ENCODE measurements around the gene DUSP10.

Gene DUSP10

DNA sequence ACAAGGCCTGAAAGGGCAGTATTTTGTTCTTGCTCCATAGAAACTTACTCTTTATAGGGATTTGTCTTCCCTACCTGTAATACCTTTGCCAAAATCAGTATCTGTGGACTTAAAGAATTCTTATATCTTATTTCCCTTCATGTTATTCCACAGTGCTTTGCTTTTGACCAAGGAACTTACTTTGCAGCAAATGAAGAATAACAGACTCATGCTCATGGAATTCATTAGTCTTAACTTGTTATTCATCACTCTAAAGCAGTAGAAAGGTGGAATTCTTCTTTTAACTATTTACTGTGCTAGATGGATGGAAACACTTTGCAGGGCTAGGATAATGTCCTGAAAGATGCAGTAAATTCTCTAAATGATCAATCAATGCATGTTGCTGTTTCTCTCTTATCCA, 45.9 kb downstream of the DUSP10 start:
- H3K4me1 ChIP-seq (ENCODE audit: control insufficient read depth in 2 of 2, insufficient read depth in 2 of 2, low read length in 2 of 2): no peaks in the 10 kb centered on the region
- H3K36me3 ChIP-seq (ENCODE audit: control insufficient read depth in 2 of 2, insufficient read depth in 2 of 2, low read length in 2 of 2): no peaks in the 10 kb centered on the region
- no peaks in the 10 kb centered on the region for H3K9me3 ChIP-seq (ENCODE audit: control insufficient read depth in 2 of 2, low read length in 2 of 2)
- no peak overlapping the region for H3K9ac ChIP-seq (ENCODE audit: low read depth in 1 of 2, low read length in 2 of 2)
- no peaks in the 10 kb centered on the region for H3K27me3 ChIP-seq (ENCODE audit: control insufficient read depth in 2 of 2, insufficient read depth in 2 of 2, low read length in 2 of 2)
- no peak overlapping the region for H3K27ac ChIP-seq (ENCODE audit: low read depth in 2 of 2, low read length in 2 of 2)
- no peak overlapping the region for H3K4me3 ChIP-seq (ENCODE audit: low read length in 2 of 2)

DNA sequence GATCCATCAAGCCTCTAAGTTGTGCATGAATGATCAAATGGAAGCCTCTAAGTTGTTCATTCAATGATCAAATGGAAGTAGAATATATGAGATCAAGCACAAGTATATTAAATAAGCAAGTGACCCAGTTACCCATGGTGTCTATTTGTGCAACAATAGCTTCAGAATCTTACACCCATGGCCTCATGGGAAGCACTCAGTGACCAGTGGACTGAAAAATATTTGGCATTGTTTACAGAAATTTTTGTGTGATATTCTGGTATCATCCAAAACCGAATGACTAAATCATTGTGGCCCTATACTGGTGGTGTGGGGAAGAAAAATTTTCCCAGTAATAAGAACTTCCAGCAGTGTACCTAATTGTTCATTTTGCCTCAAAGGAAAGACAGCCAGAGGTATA, 46.6 kb downstream of the DUSP10 start:
- Histone ChIP-seq H3K4me1 (ENCODE audit: control insufficient read depth in 2 of 2, insufficient read depth in 2 of 2, low read length in 2 of 2) (no peaks in the 10 kb centered on the region), H3K27ac (ENCODE audit: low read depth in 2 of 2, low read length in 2 of 2) (no peak overlapping the region), H3K36me3 (ENCODE audit: control insufficient read depth in 2 of 2, insufficient read depth in 2 of 2, low read length in 2 of 2) (no peaks in the 10 kb centered on the region), H3K27me3 (ENCODE audit: control insufficient read depth in 2 of 2, insufficient read depth in 2 of 2, low read length in 2 of 2) (no peaks in the 10 kb centered on the region), H3K4me3 (ENCODE audit: low read length in 2 of 2) (no peak overlapping the region), H3K9me3 (ENCODE audit: control insufficient read depth in 2 of 2, low read length in 2 of 2) (no peaks in the 10 kb centered on the region), H3K9ac (ENCODE audit: low read depth in 1 of 2, low read length in 2 of 2) (no peak overlapping the region)

DNA sequence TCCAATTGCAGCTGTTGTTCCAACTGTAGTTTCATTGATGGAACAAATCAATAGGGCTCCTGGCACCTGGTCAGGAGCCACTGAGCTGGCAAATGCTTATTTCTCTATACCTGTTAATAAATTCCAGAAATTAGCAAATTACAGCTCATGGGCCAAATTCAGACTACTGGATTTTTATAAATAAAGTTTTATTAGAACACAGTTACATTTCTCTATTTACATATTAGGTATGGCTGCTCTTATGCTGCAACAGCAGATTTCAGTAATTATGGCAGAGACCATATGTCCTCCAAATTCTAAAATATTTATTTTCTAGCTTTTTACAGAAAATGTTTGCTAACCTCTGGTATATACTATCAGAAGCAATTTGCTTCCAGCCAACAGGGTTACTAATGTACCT, 47.8 kb downstream of the DUSP10 start:
- Histone ChIP-seq H3K9me3 (ENCODE audit: control insufficient read depth in 2 of 2, low read length in 2 of 2) (no peaks in the 10 kb centered on the region), H3K36me3 (ENCODE audit: control insufficient read depth in 2 of 2, insufficient read depth in 2 of 2, low read length in 2 of 2) (no peaks in the 10 kb centered on the region), H3K4me3 (ENCODE audit: low read length in 2 of 2) (no peak overlapping the region), H3K27me3 (ENCODE audit: control insufficient read depth in 2 of 2, insufficient read depth in 2 of 2, low read length in 2 of 2) (no peaks in the 10 kb centered on the region), H3K4me1 (ENCODE audit: control insufficient read depth in 2 of 2, insufficient read depth in 2 of 2, low read length in 2 of 2) (no peaks in the 10 kb centered on the region), H3K9ac (ENCODE audit: low read depth in 1 of 2, low read length in 2 of 2) (no peak overlapping the region), H3K27ac (ENCODE audit: low read depth in 2 of 2, low read length in 2 of 2) (no peak overlapping the region)

DNA sequence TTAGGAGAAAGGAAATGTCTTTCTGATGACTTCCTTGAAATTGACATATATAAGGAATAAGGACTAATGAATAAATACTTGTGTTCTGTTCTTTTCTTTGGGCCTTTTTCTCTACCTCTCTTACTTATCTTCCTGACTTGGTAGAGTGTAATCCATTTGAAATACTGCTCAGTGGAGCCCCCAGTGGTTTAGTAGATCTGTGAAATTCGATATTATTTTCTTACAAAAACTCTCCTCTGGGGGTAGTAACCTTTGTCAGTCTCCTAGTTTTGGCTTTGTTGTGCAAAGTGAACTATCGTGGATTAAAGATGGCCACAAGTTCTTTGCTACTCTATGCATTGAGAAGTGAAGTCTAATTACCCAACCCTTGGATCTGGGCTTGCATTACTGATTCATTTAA, 48.8 kb downstream of the DUSP10 start:
- Histone ChIP-seq H3K4me1 (ENCODE audit: control insufficient read depth in 2 of 2, insufficient read depth in 2 of 2, low read length in 2 of 2) (no peaks in the 10 kb centered on the region), H3K27me3 (ENCODE audit: control insufficient read depth in 2 of 2, insufficient read depth in 2 of 2, low read length in 2 of 2) (no peaks in the 10 kb centered on the region), H3K4me3 (ENCODE audit: low read length in 2 of 2) (no peak overlapping the region), H3K9ac (ENCODE audit: low read depth in 1 of 2, low read length in 2 of 2) (no peak overlapping the region), H3K27ac (ENCODE audit: low read depth in 2 of 2, low read length in 2 of 2) (no peak overlapping the region), H3K9me3 (ENCODE audit: control insufficient read depth in 2 of 2, low read length in 2 of 2) (no peaks in the 10 kb centered on the region), H3K36me3 (ENCODE audit: control insufficient read depth in 2 of 2, insufficient read depth in 2 of 2, low read length in 2 of 2) (no peaks in the 10 kb centered on the region)

DNA sequence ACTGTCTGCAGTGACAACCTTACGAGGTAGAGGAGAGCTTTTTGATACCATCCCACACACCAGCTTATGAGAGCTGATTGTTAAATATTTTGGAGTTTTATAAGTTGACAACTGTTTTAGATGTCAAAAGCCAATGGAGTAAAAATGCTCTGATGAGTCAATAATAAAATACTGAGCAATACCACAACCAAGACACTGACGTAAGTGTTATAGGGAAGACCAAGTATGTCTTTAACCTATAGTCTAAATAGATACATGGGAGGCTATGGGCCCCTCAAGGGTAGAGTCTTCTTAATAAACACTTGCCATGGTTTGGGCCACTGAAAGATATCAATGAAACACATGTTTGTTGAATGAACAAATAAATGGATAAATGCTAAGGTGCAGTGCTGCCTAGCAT, 49.2 kb downstream of the DUSP10 start:
- Histone ChIP-seq H3K4me3 (ENCODE audit: low read length in 2 of 2) (no peak overlapping the region), H3K27me3 (ENCODE audit: control insufficient read depth in 2 of 2, insufficient read depth in 2 of 2, low read length in 2 of 2) (no peaks in the 10 kb centered on the region), H3K27ac (ENCODE audit: low read depth in 2 of 2, low read length in 2 of 2) (no peak overlapping the region), H3K4me1 (ENCODE audit: control insufficient read depth in 2 of 2, insufficient read depth in 2 of 2, low read length in 2 of 2) (no peaks in the 10 kb centered on the region), H3K9me3 (ENCODE audit: control insufficient read depth in 2 of 2, low read length in 2 of 2) (no peaks in the 10 kb centered on the region), H3K36me3 (ENCODE audit: control insufficient read depth in 2 of 2, insufficient read depth in 2 of 2, low read length in 2 of 2) (no peaks in the 10 kb centered on the region), H3K9ac (ENCODE audit: low read depth in 1 of 2, low read length in 2 of 2) (no peak overlapping the region)

DNA sequence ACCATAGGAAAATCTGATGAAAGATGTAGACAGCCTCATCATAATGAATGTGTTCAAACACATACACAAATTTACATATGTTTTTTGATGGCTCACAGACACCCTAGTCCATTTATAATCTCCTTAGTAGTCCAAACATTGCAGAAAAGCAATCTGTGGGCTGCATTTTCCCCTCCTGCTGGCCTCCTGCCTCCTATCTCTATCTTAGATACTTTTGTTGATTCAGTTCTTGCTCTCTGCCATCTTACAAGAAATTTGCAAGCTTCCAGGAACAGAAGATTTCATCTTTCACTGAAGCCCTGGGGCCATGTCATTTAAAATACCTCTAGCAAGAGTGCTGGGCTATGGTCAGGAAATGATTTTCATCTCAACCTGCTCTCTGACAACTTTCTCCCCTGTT, 50.6 kb downstream of the DUSP10 start:
- Histone ChIP-seq H3K27me3 (ENCODE audit: control insufficient read depth in 2 of 2, insufficient read depth in 2 of 2, low read length in 2 of 2) (no peaks in the 10 kb centered on the region), H3K9ac (ENCODE audit: low read depth in 1 of 2, low read length in 2 of 2) (no peak overlapping the region), H3K27ac (ENCODE audit: low read depth in 2 of 2, low read length in 2 of 2) (no peak overlapping the region), H3K4me1 (ENCODE audit: control insufficient read depth in 2 of 2, insufficient read depth in 2 of 2, low read length in 2 of 2) (no peaks in the 10 kb centered on the region), H3K4me3 (ENCODE audit: low read length in 2 of 2) (no peak overlapping the region), H3K36me3 (ENCODE audit: control insufficient read depth in 2 of 2, insufficient read depth in 2 of 2, low read length in 2 of 2) (no peaks in the 10 kb centered on the region), H3K9me3 (ENCODE audit: control insufficient read depth in 2 of 2, low read length in 2 of 2) (no peaks in the 10 kb centered on the region)

DNA sequence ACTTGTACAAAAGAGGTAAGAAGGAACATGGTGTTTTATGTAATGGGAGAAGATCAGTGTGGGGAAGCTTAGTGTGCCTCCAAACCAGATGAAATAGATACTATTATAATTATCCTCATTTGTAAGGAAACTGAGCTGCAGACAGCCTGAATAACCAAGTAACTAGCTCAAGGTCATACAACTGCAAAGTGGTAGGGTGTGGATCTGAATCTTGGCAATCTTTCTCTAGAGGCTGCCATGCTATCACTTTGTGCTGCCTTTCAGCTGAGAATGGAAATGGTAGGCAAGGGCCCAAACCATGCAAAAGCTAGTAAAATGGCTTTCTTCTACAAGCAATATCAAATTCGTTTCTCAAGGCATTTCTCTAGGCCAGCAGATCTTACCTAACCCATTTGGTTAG, 51.0 kb downstream of the DUSP10 start:
- Histone ChIP-seq H3K36me3 (ENCODE audit: control insufficient read depth in 2 of 2, insufficient read depth in 2 of 2, low read length in 2 of 2) (no peaks in the 10 kb centered on the region), H3K9ac (ENCODE audit: low read depth in 1 of 2, low read length in 2 of 2) (no peak overlapping the region), H3K4me3 (ENCODE audit: low read length in 2 of 2) (no peak overlapping the region), H3K9me3 (ENCODE audit: control insufficient read depth in 2 of 2, low read length in 2 of 2) (no peaks in the 10 kb centered on the region), H3K27ac (ENCODE audit: low read depth in 2 of 2, low read length in 2 of 2) (no peak overlapping the region), H3K27me3 (ENCODE audit: control insufficient read depth in 2 of 2, insufficient read depth in 2 of 2, low read length in 2 of 2) (no peaks in the 10 kb centered on the region), H3K4me1 (ENCODE audit: control insufficient read depth in 2 of 2, insufficient read depth in 2 of 2, low read length in 2 of 2) (no peaks in the 10 kb centered on the region)

DNA sequence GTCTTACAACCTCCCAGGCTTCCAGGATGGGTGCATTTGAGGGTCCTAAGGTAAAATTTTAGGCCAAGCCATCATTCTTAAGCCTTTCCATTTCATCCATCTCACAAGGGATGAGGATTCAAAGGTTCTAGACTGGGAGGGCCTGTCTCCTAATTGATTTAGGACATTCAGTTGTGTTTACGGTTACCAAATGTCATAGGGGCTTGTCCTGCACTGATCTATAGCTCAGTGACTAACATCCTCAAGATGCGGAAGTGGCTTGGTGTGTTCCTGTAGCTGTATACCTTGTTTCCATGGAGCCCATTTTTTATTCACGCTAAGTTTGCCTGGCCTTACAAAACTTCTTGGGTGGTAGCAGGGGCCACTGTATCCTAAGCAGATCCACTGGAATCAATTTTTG, 52.8 kb downstream of the DUSP10 start:
- Histone ChIP-seq H3K27ac (ENCODE audit: low read depth in 2 of 2, low read length in 2 of 2) (no peak overlapping the region), H3K4me1 (ENCODE audit: control insufficient read depth in 2 of 2, insufficient read depth in 2 of 2, low read length in 2 of 2) (no peaks in the 10 kb centered on the region), H3K4me3 (ENCODE audit: low read length in 2 of 2) (no peak overlapping the region), H3K36me3 (ENCODE audit: control insufficient read depth in 2 of 2, insufficient read depth in 2 of 2, low read length in 2 of 2) (no peaks in the 10 kb centered on the region), H3K9ac (ENCODE audit: low read depth in 1 of 2, low read length in 2 of 2) (no peak overlapping the region), H3K9me3 (ENCODE audit: control insufficient read depth in 2 of 2, low read length in 2 of 2) (no peaks in the 10 kb centered on the region), H3K27me3 (ENCODE audit: control insufficient read depth in 2 of 2, insufficient read depth in 2 of 2, low read length in 2 of 2) (no peaks in the 10 kb centered on the region)

DNA sequence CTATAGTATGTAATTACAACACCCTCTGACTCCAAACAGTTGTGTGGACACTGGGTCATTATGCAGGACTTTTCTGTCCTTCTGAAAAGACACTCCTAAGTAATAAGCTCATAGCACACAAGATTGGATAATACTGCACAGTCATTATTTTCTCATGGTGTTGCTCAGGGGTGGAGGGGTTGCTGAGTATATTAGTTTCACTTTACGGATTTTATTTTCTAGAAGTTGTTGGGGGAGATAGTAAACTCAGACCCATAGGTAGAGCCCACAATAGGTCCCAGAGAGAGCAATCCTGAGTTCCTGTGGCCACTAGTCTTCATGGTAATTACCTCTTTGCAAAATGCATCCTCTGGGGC, 53.4 kb downstream of the DUSP10 start:
- H3K27me3 ChIP-seq (ENCODE audit: control insufficient read depth in 2 of 2, insufficient read depth in 2 of 2, low read length in 2 of 2): no peaks in the 10 kb centered on the region
- H3K4me3 ChIP-seq (ENCODE audit: low read length in 2 of 2): no peak overlapping the region
- no peak overlapping the region for H3K9ac ChIP-seq (ENCODE audit: low read depth in 1 of 2, low read length in 2 of 2)
- H3K36me3 ChIP-seq (ENCODE audit: control insufficient read depth in 2 of 2, insufficient read depth in 2 of 2, low read length in 2 of 2): no peaks in the 10 kb centered on the region
- no peaks in the 10 kb centered on the region for H3K9me3 ChIP-seq (ENCODE audit: control insufficient read depth in 2 of 2, low read length in 2 of 2)
- H3K27ac ChIP-seq (ENCODE audit: low read depth in 2 of 2, low read length in 2 of 2): no peak overlapping the region
- H3K4me1 ChIP-seq (ENCODE audit: control insufficient read depth in 2 of 2, insufficient read depth in 2 of 2, low read length in 2 of 2): no peaks in the 10 kb centered on the region

DNA sequence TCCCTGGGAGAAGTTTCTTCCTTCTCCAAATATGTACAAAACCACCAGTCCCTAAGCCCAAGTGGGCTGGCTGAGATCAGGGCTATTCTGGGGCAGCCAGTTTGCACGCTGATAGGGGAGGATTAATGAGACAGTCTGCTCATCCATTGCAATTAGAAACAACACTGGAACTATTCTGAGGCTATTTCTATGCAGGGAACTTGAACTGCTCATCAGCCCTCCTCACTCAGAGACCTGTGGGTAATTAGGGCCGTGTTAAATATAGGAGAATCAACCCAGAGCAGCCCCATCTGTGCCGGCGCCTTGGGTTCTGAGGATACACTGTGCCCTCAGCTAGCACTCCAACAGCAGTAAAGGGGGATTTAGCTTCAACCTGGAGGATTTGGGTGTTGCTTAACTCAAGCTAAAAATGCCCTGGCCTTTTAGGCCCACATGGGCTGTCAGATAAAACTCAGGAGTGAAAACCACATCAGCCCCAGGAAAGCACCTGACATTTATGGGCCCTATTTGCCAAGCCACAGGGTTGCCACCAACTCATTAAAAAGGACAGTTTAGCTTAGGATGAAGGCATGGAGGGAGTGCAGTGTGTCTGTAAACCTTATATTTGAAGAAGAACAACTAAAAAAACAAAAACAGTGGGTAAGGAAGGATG, 53.9 kb downstream of the DUSP10 start:
- Histone ChIP-seq H3K27me3 (ENCODE audit: control insufficient read depth in 2 of 2, insufficient read depth in 2 of 2, low read length in 2 of 2) (no peaks in the 10 kb centered on the region), H3K36me3 (ENCODE audit: control insufficient read depth in 2 of 2, insufficient read depth in 2 of 2, low read length in 2 of 2) (no peaks in the 10 kb centered on the region), H3K4me3 (ENCODE audit: low read length in 2 of 2) (no peak overlapping the region), H3K9me3 (ENCODE audit: control insufficient read depth in 2 of 2, low read length in 2 of 2) (no peaks in the 10 kb centered on the region), H3K27ac (ENCODE audit: low read depth in 2 of 2, low read length in 2 of 2) (no peak overlapping the region), H3K9ac (ENCODE audit: low read depth in 1 of 2, low read length in 2 of 2) (no peak overlapping the region), H3K4me1 (ENCODE audit: control insufficient read depth in 2 of 2, insufficient read depth in 2 of 2, low read length in 2 of 2) (no peaks in the 10 kb centered on the region)

DNA sequence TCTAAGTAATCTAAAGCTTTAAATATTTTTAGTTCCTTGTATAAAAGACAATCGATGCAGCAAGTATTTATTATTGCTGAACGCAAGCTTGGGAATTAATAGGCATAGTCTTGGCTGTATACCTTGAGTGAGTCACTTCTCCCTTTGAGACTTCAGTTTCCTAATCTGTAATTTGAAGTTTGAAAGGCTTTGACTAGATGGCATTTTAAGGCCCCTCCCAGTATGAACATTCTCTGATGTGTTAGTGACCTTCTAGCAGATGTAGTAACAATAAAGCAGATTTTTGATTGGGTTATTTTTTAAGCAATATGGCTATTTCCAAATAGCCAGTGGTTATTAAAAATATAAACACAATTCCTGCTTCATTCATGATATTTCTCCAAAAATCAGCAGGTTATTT, 58.2 kb downstream of the DUSP10 start:
- Histone ChIP-seq H3K9ac (ENCODE audit: low read depth in 1 of 2, low read length in 2 of 2) (no peak overlapping the region), H3K4me3 (ENCODE audit: low read length in 2 of 2) (no peak overlapping the region), H3K36me3 (ENCODE audit: control insufficient read depth in 2 of 2, insufficient read depth in 2 of 2, low read length in 2 of 2) (no peaks in the 10 kb centered on the region), H3K27me3 (ENCODE audit: control insufficient read depth in 2 of 2, insufficient read depth in 2 of 2, low read length in 2 of 2) (no peaks in the 10 kb centered on the region), H3K4me1 (ENCODE audit: control insufficient read depth in 2 of 2, insufficient read depth in 2 of 2, low read length in 2 of 2) (no peaks in the 10 kb centered on the region), H3K9me3 (ENCODE audit: control insufficient read depth in 2 of 2, low read length in 2 of 2) (no peaks in the 10 kb centered on the region), H3K27ac (ENCODE audit: low read depth in 2 of 2, low read length in 2 of 2) (no peak overlapping the region)

Measured in mucosa of rectum (tissue), 2 donors.